ENCODE measurements around the gene SPATA17.

SPATA17 gene

DNA sequence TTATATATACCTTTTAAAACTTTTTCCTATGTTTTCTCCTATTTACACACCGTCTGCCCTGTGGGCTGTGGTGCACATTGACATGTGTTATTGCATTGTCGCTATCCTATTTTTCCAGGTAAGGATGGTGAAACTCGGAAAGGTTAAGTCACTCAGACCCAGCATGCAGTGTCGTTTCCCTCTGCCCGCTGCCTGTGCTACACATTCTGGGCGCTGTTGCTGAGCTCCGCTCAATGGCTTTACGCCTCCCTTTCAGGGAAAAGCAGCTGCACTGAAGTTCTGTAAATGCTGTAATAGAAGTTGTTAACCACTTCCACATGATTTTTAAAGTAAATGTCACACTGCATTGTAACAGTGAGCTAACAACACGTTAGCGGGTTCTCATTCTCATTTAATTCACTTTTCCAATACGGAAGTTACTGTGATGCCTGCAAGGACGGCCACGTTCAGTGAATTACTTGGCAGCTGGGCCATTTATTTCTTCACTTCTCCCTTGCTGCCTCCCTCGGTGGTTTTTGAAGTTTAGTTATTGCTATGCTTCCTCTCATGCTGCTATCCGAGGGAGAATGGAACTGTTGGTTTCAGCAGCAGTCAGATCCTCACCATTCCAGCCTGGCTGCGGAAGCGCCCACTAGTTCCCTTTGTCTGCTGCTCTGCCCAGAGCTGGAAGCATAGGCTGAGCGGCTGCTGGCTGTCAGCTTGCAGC, 288.7 kb downstream of the SPATA17 start:
- DNase-seq = no peak

All from Kasumi-1 (cell line).